NCI-H2227 treated with DMSO at 0.1 percent for 48 hours (cell line): Measurements from ENCODE around the gene ITGB1.
A peak's percentile ranks its signal among the peaks of the same experiment; 100 is the strongest.
"Not testable (repeated sequence)": the region's sequence is repeated elsewhere in the genome, so short reads cannot be mapped to it uniquely, and the experiment has no call there.

Experiments used
- DNase-seq: peaks from one replicate; lab custom pipeline; 2025; lab: John Stamatoyannopoulos, UW

The ITGB1 gene

DNA sequence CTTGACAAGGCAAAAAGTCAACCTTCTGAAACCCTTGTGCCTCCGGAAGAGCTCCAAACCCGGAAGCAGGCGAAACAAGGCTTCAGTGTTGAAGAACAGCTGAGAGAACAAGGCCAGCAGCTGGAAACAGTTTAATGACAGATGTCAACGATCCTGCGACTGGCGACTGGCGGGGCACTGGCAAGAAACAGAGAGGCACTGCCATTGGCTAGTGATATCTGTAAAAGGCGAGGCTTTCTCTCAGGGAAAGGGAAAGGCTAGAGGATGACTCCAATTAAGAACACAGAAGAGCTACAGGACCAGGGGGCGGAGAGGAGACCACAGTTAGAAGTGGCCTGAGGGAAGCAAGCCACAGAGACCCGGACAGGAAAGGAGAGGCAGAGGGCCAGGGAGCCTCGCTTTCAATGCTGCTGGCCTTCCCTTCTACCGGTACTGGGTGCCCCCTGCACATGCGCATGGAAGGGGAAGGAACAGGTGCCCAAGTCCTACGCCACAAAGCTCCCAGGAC, 19.4 kb downstream of the ITGB1 start:
- peak; percentile 56 for DNase-seq

- DNase-seq, result no peak
These were observed 20.1 kb downstream of the ITGB1 start for GRCh38 chr10:32937911-32938424.

GRCh38 chr10:32932225-32932729, 25.8 kb downstream of the ITGB1 start:
- DNase-seq, result no peak

- DNase-seq, result no peak
These were observed 26.4 kb downstream of the ITGB1 start for GRCh38 chr10:32931593-32931992.

DNA sequence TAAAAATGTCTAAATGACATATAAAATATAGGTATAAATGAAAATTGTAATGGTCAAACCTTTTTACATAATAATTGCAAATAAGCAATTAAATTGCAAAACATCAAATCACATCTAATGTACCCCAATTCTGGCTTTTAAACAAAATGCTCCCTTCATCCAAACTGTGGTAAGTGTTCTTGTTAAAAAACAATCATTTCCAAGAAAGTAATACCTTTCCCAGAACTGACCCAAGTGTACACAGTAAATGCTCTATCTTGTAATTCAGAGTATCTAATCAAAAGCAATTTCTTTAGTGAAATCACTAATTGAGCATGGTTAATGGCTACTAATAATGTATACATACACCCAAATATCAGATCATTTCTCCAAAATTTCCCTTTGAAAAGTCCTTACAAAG, 28.0 kb downstream of the ITGB1 start:
- no peak for DNase-seq

DNA sequence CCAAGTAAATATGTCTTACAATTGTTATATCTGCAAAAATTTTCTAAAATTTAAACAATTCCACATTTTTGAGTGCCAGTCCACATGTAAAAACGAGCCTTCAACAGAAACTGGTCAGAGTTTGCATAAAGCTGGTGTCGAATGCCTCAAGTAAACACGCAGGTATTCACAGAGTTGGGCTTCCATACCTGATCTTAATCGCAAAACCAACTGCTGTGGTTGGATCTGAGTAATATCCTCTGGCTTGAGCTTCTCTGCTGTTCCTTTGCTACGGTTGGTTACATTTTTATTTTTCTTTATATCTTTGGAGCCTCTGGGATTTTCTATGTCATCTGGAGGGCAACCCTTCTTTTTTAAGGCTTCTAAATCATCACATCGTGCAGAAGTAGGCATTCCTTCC, 28.4 kb downstream of the ITGB1 start:
- DNase-seq, result no peak

DNA sequence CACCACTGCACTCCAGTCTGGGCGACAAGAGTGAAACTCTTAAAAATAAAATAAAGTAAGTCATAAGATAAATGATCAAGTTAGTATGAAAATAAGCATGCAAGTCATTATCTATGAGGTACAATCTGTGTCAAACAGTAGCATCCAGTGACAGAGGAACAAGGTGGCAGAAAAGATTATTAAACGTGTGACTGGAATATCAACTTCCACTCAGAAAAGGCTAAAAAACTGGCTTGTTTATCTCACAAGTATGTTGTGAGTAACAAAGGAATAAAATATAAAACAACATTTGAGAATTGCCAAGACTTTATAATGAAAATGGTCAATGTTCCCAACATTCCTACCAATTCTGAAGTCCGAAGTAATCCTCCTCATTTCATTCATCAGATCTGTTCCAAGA, 30.3 kb downstream of the ITGB1 start:
- no peak for DNase-seq

DNA sequence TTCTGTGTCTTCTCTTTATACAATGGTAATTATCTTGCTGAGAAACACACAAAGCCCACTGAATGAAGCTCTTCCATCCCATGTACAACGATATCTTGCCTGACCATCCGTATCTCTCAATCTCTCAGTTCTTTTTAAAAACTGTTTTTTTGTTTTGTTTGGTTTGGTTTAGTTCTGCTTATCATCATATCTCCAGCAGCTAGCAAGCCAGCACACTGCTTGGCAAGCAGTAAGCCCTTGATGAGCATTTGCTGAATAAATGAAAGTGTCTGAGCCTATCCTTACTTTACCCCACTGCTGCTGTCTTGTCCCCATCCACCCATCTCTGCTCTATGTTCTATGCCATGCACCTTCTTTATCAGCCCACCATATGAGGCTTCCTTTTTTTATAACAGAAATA, 34.2 kb downstream of the ITGB1 start:
- no peak for DNase-seq

GRCh38 chr10:32923134-32923533, 34.9 kb downstream of the ITGB1 start:
- DNase-seq, result no peak

DNA sequence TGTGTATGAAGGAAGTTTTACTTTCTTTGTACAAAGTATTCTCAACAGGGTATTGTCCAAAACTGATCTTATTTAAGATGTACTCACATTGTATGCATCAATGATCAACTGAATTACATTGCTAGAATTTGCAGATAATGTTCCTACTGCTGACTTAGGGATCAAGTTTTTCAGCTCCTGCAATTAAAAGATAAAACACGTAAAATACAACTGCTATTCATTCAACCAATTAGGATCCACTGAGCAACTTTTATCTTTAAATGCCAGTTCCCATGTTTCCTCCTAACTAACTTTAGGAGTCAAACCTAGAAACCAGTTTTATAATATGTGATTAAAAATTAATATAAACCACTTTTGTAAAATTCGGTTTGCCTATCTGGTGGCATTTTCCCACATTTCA, 35.9 kb downstream of the ITGB1 start:
- no peak for DNase-seq

DNA sequence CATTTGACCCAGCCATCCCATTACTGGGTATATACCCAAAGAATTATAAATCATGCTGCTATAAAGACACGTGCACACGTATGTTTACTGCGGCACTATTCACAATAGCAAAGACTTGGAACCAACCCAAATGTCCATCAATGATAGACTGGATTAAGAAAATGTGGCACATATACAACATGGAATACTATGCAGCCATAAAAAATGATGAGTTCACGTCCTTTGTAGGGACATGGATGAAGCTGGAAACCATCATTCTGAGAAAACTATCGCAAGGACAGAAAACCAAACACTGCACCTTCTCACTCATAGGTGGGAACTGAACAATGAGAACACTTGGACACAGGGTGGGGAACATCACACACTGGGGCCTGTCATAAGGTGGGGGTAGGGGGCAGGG, 40.2 kb downstream of the ITGB1 start:
- DNase-seq, result not testable (repeated sequence)

DNA sequence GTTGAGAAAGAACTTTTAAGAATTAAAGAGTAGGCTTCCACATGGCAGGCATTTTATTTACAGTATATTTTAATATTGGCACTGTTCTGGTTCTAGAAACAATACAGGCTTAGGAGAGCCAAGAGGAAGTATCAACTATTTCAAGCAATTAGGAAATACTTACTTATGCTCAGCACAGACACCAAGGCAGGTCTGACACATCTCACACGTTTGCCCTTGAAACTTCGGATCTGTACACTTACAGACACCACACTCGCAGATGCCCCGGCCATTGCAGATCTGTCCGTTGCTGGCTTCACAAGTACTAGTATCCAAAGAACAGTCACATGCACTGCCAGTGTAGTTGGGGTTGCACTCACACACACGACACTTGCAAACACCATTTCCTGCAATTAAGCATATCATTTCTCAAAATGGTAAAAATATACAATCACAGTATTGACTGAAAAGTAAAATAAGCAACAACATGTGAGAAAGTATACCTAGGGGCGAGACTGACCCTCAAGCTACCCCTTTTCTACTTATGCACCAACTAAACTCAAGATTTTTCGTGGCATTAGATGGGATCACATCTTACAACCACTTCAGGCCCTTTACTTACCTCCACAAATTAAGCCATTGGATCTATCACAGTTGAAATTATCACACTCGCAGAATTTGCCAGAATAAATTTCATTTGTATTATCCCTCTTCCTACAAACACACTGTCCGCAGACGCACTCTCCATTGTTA, 46.6 kb downstream of the ITGB1 start:
- DNase-seq, result no peak

GRCh38 chr10:32909970-32910369, 48.1 kb downstream of the ITGB1 start:
- DNase-seq, result not testable (repeated sequence)

- DNase-seq, result no peak
These were observed 48.6 kb downstream of the ITGB1 start for GRCh38 chr10:32909456-32909855.

DNA sequence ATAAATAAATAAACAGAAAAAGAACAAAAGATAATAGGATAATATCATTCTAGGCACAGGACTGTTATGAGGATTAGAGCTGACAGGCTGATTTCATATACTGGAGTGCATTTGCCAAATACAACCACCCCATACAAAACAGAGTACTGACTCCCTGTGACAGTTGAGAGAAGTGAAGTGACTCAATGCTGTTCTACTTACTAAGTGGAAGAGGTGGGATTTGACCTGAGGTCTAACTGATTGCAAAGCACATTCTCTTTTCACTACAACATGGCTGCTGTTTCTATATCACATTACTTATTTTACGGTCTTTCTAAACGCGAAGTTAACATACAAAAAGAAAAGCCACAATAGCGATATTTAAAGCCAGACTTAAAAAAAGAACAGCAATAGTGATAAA, 51.4 kb downstream of the ITGB1 start:
- DNase-seq, result no peak

DNA sequence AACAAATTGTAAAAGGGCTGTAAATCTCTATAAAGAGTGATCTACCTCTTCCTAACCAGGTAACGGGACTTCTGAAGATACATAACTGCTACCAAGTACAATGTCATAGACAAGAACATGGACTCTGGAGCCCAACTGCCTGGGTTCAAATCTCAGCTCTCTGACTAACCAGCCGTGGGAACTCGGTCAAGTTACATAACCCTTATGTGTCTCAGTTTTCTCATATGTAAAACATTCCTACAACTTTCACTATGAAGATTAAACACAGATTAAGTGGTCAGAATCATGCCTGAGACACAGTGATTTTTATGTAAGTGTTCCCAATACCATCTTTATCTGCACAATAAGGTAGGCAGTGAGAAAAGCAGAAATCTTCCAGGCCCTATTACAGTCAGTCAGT, 52.6 kb downstream of the ITGB1 start:
- no peak for DNase-seq

DNA sequence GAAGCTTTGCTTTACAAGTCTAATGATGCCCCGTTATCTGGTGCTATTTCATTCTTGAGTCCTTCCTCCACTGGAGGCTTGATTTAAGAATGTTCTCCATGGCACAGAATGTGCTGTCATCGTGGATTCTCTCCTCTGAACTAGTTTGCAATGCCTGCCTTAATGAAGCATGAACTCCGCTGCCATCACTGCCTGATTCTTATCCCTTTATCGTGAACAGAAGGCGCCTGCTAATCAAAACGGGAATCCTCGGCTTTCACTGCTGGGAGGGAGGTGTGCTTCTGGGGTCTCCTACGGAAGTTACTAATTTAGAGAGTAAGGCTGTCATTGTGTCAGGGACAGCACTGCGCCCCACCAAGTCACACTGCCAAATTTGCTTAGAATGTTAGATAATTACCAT, 56.2 kb downstream of the ITGB1 start:
- DNase-seq, result no peak

- not testable (repeated sequence) for DNase-seq
These were observed 62.6 kb downstream of the ITGB1 start for GRCh38 chr10:32895200-32895968.

DNA sequence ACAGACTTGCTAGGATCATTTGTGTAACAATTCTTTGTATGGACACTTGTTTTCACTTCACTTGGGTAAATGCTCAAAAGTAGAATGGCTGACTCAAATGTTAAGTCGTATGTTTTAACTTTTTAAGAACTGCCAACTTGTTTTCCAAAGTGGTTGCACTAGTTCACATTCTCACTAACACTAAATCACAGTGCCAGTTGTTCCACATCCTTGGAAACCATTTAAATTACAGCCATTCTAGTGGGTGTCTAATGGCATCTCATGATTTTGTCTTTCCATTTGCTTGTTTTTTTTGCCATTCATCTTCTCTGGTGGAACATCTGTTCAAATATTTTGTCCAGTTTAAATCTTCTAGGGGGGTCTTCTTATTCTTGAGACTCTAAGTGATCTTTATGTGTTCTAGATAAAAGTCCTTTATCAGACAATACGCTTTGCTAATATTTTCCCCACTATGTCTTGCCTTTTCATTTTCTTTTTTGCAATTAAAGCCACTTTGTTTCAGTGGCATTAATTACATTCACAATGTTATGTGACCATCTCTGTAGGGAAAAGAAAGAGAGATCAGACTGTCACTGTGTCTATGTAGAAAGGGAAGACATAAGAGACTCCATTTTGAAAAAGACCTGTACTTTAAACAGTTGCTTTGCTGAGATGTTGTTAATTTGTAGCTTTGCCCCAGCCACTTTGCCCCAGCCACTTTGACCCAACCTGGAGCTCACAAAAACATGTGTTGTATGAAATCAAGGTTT, 63.9 kb downstream of the ITGB1 start:
- no peak for DNase-seq

GRCh38 chr10:32893434-32893833, 64.6 kb downstream of the ITGB1 start:
- DNase-seq, result no peak

DNA sequence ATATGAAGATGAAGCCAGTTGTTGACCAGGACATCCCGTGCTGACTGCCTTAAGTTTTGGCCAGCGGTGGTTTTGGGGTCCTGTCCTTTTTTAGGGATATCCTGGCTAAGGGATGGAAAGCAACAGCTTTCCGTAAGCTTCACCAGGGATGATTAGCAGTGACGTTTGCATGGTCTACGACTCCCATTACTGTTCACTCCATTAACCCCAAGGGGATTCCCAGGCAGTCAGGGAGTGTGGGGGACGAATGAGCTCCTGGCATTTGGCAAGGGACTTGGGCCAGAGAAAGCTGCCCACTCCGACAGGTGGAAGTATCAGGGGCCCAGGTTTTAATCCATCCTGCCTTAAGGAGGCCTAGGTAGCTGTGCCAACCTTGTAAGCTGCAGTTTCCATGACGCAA, 66.8 kb downstream of the ITGB1 start:
- DNase-seq, result no peak

- no peak for DNase-seq
These were observed 67.6 kb downstream of the ITGB1 start for GRCh38 chr10:32890444-32890843.
